SIG-M5 (cell line): ENCODE results near the gene COL4A3.
"Not testable (repeated sequence)": the region's sequence is repeated elsewhere in the genome, so short reads cannot be mapped to it uniquely, and the experiment has no call there.

ENCODE experiments used
- DNase-seq: peaks from one replicate; lab custom pipeline; 2025; lab: John Stamatoyannopoulos, UW

COL4A3 gene

GRCh38 chr2:227154986-227155774, 9.2 kb upstream of the COL4A3 start:
- DNase-seq = no peak

GRCh38 chr2:227160164-227160563, 4.3 kb upstream of the COL4A3 start:
- DNase-seq = no peak

DNA sequence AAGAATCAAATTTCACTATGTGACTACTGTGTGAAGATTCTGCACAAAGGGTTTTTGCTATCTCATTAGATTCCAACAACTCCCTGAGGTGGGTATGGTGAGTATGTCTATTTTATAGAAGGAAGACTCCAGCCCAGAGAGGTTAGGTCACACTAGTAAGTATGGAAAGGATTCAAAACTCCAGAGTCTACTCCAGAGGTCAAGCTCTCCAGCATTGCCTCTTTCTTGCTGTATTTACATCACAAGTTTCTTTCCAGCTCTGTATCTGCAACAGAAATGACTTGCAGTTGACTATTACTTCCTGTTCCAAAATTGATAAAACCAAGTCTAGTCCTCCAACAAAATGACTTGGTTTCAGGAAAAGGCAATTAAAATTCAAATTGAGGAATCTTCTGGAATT, 2.5 kb upstream of the COL4A3 start:
- DNase-seq = no peak

DNA sequence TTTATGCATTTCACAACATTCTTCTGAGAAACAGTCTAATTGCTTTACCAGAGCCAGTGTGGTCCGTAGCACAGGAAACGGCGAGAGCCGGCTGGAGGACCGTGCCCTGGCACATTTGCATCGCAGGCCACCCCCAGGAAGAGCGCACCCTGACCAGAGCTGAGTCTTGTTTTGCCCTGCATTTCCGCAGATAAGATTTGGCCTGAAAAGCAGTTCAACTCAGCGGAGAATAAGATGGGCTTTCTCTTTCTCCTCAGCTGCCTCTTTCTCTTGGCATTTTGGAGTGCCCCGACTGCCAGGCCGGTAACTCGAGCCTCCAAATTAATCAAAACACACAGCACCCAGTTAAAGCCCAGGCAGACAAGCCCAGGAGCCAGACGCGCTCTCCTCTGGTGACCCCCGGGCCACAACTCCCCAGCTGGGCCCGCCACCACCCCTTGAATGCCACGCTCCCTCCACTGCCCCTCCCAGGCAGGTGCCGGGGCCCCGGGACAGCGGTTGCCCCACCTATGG, 883 bp upstream of the COL4A3 start:
- DNase-seq = no peak

- no peak for DNase-seq
These were observed 403 bp downstream of the COL4A3 start for GRCh38 chr2:227164763-227165291.

DNA sequence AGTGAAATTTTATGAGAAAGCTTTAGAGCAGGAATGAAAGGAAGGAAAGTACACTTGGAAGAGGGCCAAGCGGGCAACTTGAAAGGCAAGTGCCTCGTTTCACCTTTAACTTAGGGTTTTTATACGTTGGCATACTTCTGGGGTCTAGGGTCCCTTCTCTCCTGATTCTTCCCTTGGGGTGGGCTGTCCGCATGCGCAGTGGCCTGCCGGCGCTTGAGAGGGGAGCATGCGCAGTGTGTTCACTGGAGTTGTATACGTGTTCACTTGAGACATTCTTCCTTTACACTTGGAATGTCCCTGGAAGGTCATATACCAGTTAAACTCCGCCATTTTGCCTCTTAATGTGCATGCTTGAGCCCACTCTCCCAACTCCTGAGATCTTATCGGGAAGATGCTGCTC, 7.4 kb downstream of the COL4A3 start:
- DNase-seq = not testable (repeated sequence)

- DNase-seq = no peak
These were observed 13.3 kb downstream of the COL4A3 start for GRCh38 chr2:227177592-227178336.

- no peak for DNase-seq
These were observed 15.7 kb downstream of the COL4A3 start for GRCh38 chr2:227179988-227180685.

DNA sequence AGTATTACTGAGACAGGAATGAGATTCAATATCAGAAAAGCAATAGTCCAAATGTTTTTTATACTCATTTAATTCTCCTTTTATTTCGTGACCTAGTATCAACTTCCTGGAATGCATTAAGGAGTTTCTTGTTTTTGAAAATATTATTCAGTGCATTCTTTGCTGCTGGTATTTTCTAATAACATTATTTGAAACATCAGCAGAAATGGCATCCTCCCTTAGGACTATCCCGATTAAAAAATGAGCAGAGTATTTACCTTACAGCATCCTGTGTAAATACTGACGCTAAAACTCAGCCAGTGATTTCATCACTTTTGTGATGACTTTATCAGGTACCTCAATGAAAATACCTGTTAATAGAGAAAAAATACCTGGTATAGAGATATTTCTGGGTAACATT, 16.3 kb downstream of the COL4A3 start:
- DNase-seq = no peak

DNA sequence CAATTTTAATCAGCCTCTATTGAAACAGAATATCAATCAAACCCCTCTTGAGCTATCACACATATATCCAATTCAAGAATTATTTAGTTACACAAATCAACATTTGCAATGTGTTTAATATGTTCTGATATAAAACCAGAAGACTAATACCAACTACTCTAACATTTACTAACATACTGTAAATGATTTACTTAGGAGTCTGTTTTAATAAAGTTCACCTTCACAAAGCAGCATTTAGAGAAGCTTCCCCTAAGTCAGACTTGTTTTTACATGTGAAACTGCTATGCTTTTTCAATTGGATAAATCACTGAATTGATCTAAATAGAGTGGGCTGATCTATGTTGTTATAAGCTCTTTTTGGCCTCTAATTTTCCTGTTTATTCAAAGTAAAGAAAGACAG, 18.3 kb downstream of the COL4A3 start:
- DNase-seq = no peak

DNA sequence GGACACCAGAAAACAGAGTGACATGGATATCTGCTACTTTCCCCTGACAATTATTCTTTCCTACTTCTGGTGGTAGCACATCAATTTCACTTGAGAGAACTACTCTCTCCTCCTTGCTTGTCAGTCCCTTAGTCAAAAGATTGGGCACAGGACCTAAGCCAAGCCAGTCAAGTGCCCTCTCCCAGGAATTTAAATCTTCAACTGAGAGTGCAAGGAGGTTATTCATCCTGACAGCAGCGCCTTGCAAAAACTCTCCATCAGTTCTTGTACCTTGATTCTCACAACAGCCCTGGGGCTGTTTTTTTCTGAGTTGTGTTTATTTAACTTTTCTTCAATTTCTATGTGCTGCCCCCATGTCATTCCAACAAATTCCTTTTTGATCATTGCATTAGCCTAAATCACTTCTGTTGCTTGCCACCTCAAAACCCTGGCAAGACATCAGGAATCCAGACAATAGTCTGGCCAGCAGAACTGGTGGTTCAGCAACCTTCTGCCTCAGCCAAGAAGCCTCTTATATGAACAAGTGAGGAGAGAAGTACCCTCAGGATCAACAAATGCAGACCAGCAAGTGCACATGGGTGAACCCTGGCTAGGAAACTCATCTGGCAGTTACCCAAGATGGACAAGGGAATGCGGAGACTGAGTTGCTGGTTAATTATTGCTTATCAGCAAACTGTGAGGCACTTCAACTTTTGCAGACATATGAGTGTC, 19.4 kb downstream of the COL4A3 start:
- no peak for DNase-seq

DNA sequence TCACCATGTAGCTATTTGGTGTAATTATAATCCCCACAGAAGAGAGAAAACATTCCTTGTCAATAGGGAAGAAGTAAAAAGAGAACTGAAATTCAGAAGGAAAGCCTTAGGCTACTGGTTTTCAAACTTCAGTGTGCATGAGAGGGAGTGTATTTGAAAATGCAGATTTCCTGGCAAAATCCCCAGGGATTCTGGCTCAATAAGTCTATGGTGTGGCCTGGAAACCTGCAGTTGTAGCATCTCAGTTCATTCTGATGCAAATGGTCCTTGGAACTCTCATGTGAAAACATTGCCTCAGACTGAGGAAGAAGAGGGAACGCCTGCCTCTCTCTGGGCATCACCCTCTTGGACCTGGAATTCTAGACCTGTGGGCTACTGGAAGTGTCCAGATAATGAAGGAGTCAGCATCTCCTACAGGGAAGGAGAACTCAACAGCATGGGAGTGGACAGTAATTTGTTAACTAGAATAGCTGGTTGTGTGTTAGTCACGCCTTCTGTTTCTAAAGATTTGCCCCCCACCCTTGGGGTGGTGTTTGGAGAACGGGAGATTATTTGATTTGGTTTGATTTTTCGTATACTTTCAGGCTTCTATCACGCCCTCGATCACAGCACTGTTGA, 21.3 kb downstream of the COL4A3 start:
- DNase-seq = no peak

- no peak for DNase-seq
These were observed 22.3 kb downstream of the COL4A3 start for GRCh38 chr2:227186751-227187150.

DNA sequence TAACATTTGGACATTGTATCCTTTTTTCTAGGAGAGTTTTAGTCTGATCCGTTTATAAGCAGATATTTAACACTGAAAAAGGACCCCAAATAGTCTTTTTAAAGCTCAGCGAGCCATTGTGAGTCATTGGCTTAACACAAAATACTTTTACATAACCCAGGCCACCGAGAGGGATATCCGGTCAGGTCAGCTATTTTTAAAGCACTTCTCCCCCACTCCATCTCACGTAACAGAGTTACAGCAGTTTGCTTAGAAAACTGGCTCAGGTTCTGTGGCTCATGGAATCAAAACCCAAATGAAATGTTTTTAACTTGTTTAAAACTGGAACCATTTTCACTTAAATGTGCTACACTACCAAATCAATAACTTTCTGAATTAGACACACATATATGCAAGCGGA, 23.9 kb downstream of the COL4A3 start:
- DNase-seq = no peak

DNA sequence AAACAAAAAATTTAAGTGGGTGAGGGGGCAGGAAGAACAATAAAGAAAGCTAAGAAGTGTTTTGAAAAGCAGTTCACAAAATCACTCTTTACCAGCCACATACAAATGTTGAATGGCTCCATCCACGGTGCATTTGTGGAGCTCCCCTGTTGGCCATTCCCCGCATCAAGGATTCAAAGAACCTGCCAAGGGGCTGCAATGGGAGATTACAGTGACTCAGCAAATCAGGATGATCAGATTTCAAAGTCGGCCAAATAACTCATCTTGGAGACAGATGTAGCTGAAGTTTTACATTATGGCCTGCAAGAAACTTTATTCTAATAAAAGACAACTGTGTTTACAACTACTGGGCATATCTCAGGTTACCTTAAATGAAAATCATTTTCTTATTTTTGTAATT, 26.9 kb downstream of the COL4A3 start:
- no peak for DNase-seq

GRCh38 chr2:227192491-227192890, 28.1 kb downstream of the COL4A3 start:
- no peak for DNase-seq

DNA sequence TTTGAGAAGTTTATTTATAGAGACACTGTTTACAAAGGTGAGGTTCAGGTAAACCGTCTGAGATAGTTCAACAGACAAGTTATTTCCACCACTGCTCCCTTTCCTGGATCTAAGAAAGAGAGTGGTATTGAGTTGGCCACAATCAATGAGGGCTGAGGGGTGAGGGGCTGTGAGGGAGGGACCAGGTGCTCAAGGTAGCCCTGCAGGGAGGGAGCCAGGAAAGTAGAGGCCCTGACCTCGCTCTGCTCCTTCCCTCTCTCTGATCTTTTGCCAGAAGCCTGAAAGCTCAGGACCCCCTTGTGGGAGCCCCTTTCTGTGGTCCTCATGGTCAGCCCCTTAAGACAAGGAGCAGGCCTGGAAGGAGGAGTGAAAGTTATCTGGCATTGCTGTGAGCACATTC, 29.8 kb downstream of the COL4A3 start:
- no peak for DNase-seq

GRCh38 chr2:227198866-227199265, 34.4 kb downstream of the COL4A3 start:
- DNase-seq = no peak

GRCh38 chr2:227201771-227202170, 37.3 kb downstream of the COL4A3 start:
- DNase-seq = no peak

DNA sequence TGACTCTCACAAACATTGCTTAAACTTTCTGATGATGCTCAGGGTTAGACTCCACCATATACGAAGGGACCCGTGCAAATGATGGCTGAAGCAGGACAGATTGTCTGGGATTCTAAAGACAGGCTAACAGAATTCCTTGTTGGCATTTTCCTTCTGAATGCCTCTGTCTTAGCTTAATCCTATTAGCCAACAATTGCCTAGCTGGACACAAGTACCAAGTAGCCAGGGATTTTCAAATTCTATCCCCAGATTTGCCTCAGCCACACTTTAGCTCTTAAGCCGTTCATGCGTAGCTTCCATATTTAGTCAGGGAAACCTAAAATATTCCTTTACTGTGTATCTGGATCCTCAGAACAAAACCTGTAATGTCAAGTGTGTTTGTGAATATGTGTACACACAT, 40.0 kb downstream of the COL4A3 start:
- no peak for DNase-seq

DNA sequence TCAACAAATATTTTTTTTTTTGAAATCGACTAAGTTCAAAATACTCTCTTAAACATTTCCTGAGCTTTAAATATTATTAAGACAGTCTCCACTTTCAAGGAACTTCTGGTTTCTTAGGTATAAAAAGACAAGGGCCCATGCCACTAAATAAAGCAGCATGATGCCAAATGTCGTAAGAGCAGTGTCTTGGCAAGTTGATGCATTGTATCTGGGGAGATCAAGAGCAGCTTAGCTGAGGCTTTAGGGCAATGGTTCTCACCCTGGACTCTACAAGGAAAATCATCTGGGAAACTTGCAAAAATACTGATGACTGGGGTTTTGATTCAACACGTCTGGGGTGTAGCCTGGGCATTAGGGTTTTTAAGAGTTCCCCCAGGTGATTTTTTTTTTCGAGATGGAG, 41.3 kb downstream of the COL4A3 start:
- no peak for DNase-seq
